ENCODE data around the gene RAB8A. TPM values are rescaled to one million over a fixed set of nuclear protein-coding genes. Genes with fewer than 3 reads are reported as not detected.

RAB8A gene
- total and polyA plus RNA-seq, 7 experiments from 2014 or later = 61.8 to 154 (median 74.5) TPM

DNA sequence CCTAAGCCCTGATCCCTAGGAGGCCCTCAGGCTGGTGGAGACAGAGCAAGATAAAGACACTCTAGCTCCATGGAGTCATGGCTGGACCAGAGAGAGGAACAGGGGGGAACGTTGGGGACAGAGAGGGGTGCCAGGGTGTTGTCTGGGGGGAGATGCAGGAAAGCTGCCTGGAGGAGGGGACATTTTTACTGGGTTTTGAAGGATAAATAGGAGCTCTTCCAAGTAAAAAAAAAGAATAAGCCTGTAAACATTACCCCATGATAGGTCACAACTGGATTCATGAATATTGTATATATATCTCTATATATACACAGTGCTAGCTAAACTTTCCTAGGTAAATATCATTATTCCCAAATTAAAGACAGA, 32.5 kb downstream of the RAB8A start:
- Mint-ChIP-seq H3K27ac (peak overlapping the region; percentile 92 to 100 (median 96)), H3K36me3 (peaks cover 0 to 20% (median 0%) of the 10 kb centered on the region in 5 donors), H3K4me1 (peaks cover 25 to 61% (median 31%) of the 10 kb centered on the region in 7 donors), H3K9me3 (peaks cover 0 to 2% (median 0%) of the 10 kb centered on the region in 11 donors), H3K4me3 (peak overlapping the region; percentile 88 to 100 (median 95)), H3K27me3 (no peaks in the 10 kb centered on the region)
- Histone ChIP-seq H3K4me3 (ENCODE audit: low read length) (peak overlapping the region; percentile 95), H3K9me3 (ENCODE audit: control insufficient read depth in 2 of 3, low read length in 3 of 3) (no peaks in the 10 kb centered on the region), H3K27ac (ENCODE audit: low read depth, low read length) (peak overlapping the region; percentile 94), H3K36me3 (ENCODE audit: control insufficient read depth in 2 of 3, insufficient read depth in 3 of 3, low read length in 3 of 3) (peaks cover 0 to 10% (median 0%) of the 10 kb centered on the region in 3 experiments), H3K4me1 (ENCODE audit: control insufficient read depth in 2 of 2, insufficient read depth in 2 of 2, low read length in 2 of 2) (peaks cover 12 to 26% of the 10 kb centered on the region in 2 donors), H3K27me3 (ENCODE audit: control insufficient read depth in 2 of 2, insufficient read depth in 2 of 2, low read length in 2 of 2) (no peaks in the 10 kb centered on the region)
- ChIA-PET POLR2A (interaction anchor here (0.5 to 1.7 kb wide), 10 partner anchors 13 to 765 kb away, joined by 3 to 7 read pairs (median 5); partner anchors contain the start of gene RAB8A), CTCF (interaction anchor here (0.6 to 1.3 kb wide), 5 partner anchors 10 to 102 kb away, joined by 3 to 5 read pairs (median 3); no protein-coding TSS in a partner anchor)
- no peak for ATAC-seq
- DNase-seq = no peak
- intact Hi-C loops (cut with micrococcal nuclease) = no loop called here

DNA sequence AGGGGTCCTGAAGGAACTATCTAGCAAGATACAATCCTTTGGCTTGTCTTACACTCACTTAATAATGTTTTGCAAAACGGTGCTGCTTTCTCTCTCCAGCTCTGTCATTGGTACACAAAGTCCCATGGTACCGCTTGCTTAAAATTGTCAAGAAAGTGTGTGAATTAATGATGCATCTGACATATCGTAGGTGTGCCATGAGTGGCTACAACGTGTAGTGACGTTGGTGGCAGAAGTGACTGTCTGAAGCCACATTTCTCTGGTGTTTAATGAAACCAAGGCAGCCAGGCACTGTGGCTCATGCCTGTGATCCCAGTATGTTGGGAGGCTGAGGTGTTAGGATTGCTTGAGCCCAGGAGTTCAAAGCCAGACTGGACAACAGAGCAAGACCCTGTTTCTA, 34.4 kb downstream of the RAB8A start:
- intact Hi-C loops (cut with micrococcal nuclease) = no loop called here

DNA sequence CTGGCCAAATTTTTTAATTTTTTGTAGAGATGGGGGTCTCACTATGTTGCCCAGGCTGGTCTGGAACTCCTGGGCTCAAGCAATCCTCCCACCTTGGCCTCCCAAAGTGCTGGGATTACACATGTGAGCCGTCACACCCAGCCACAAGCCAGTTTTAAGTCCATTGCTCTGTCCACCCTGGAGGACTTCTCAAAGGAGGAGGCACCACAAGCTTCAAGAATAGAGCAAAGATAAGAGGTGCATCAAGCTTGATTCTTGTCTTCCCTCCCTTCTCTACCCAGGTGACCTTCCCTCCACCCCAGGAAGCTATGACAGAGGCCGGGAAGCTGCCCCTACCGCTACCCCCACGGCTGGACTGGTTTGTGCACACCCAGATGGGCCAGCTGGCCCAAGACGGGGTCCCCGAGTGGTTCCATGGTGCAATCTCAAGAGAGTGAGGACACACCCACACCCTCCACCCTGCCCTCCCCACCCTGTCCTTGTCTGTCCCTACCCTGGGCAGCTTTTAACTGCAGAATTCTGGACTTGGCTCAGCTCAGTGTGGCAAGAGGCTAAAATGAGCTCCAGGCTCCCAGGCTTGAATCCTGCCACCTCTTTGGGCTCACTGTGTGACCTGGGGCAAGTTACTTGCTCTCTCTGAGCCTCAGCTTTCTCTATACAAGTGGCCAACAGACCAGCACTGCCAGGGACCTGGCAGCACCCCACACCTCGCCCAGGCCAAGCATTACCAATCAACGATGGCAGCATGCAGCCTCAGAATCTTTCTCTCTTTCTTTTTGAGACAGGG, 36.9 kb downstream of the RAB8A start:
- Histone ChIP-seq H3K27ac (ENCODE audit: low read depth, low read length) (no peak overlapping the region), H3K36me3 (ENCODE audit: control insufficient read depth in 2 of 3, insufficient read depth in 3 of 3, low read length in 3 of 3) (peaks cover 0 to 47% (median 5%) of the 10 kb centered on the region in 3 experiments), H3K4me1 (ENCODE audit: control insufficient read depth in 2 of 2, insufficient read depth in 2 of 2, low read length in 2 of 2) (peaks cover 8 to 9% of the 10 kb centered on the region in 2 donors), H3K27me3 (ENCODE audit: control insufficient read depth in 2 of 2, insufficient read depth in 2 of 2, low read length in 2 of 2) (no peaks in the 10 kb centered on the region), H3K9me3 (ENCODE audit: control insufficient read depth in 2 of 3, low read length in 3 of 3) (no peaks in the 10 kb centered on the region), H3K4me3 (ENCODE audit: low read length) (no peak overlapping the region)
- peak overlapping the region in 2 of 9 donors; percentile 8 to 69 for H3K27ac Mint-ChIP-seq
- ATAC-seq (no peak), DNase-seq (no peak)
- no peaks in the 10 kb centered on the region for H3K27me3 Mint-ChIP-seq
- H3K36me3 Mint-ChIP-seq = peaks cover 0 to 31% (median 0%) of the 10 kb centered on the region in 5 donors
- POLR2A ChIA-PET = no interaction called here
- H3K4me3 Mint-ChIP-seq = peak overlapping the region in 1 of 10 donors; percentile 47
- H3K9me3 Mint-ChIP-seq = no peaks in the 10 kb centered on the region
- intact Hi-C loops (cut with micrococcal nuclease) = no loop called here
- CTCF ChIA-PET = no interaction called here
- H3K4me1 Mint-ChIP-seq = peaks cover 14 to 37% (median 24%) of the 10 kb centered on the region in 7 donors

More for the DNA sequence above, 34.4 kb downstream of the RAB8A start:
- H3K36me3 Mint-ChIP-seq = peaks cover 0 to 24% (median 0%) of the 10 kb centered on the region in 5 donors
- peaks cover 12 to 15% of the 10 kb centered on the region in 2 donors for H3K4me1 ChIP-seq (ENCODE audit: control insufficient read depth in 2 of 2, insufficient read depth in 2 of 2, low read length in 2 of 2)
- ChIA-PET CTCF (no interaction called here), POLR2A (interaction anchor here (0.6 kb wide), 1 partner anchor 479 kb away, joined by 3 read pairs; no protein-coding TSS in a partner anchor)
- no peaks in the 10 kb centered on the region for H3K27me3 ChIP-seq (ENCODE audit: control insufficient read depth in 2 of 2, insufficient read depth in 2 of 2, low read length in 2 of 2)
- H3K27me3 Mint-ChIP-seq = no peaks in the 10 kb centered on the region
- peaks cover 0 to 26% (median 0%) of the 10 kb centered on the region in 3 experiments for H3K36me3 ChIP-seq (ENCODE audit: control insufficient read depth in 2 of 3, insufficient read depth in 3 of 3, low read length in 3 of 3)
- H3K9me3 ChIP-seq (ENCODE audit: control insufficient read depth in 2 of 3, low read length in 3 of 3) = no peaks in the 10 kb centered on the region
- no peak overlapping the region for H3K27ac ChIP-seq (ENCODE audit: low read depth, low read length)
- peaks cover 0 to 2% (median 0%) of the 10 kb centered on the region in 11 donors for H3K9me3 Mint-ChIP-seq
- peak overlapping the region in 6 of 9 donors; percentile 12 to 100 (median 80) for H3K27ac Mint-ChIP-seq
- H3K4me3 ChIP-seq (ENCODE audit: low read length) = no peak overlapping the region
- peak overlapping the region in 9 of 10 donors; percentile 23 to 100 (median 34) for H3K4me3 Mint-ChIP-seq
- ATAC-seq = no peak
- peaks cover 24 to 56% (median 31%) of the 10 kb centered on the region in 7 donors for H3K4me1 Mint-ChIP-seq
- no peak for DNase-seq

DNA sequence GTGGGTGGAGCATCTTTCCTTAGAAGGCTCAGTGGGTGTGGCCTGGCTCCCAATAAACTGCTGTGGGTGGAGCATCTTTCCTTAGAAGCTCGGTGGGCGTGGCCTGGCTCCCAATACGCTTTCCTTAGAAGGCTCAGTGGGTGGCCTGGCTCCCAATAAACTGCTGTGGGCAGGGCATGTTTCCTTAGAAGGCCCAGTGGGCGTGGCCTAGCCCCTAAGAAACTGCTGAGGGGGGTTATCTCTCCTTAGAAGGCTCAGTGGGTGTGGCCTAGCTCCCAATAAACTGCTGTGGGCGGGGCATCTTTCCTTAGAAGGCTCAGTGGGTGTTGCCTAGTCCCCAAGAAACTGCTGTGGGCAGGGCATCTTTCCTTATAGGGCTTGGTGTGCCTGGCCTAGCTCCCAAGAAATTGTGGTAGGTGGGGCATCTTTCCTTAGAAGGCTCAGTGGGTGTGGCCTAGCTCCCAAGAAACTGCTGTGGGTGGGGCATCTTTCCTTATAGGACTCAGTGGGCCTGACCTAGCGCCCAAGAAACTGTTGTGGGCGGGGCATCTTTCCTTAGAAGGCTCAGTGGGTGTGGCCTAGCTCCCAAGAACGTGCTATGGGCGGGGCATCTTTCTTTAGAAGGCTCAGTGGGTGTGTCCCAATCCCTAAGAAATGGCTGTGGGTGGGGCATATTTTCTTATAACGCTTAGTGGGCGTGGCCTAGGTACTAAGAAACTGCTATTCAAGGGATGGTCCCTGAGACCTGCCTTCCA, 42.1 kb downstream of the RAB8A start:
- Histone ChIP-seq H3K4me1 (ENCODE audit: control insufficient read depth in 2 of 2, insufficient read depth in 2 of 2, low read length in 2 of 2) (no peaks in the 10 kb centered on the region), H3K27ac (ENCODE audit: low read depth, low read length) (no peak overlapping the region), H3K4me3 (ENCODE audit: low read length) (no peak overlapping the region), H3K27me3 (ENCODE audit: control insufficient read depth in 2 of 2, insufficient read depth in 2 of 2, low read length in 2 of 2) (no peaks in the 10 kb centered on the region), H3K9me3 (ENCODE audit: control insufficient read depth in 2 of 3, low read length in 3 of 3) (no peaks in the 10 kb centered on the region), H3K36me3 (ENCODE audit: control insufficient read depth in 2 of 3, insufficient read depth in 3 of 3, low read length in 3 of 3) (peaks cover 8 to 86% (median 15%) of the 10 kb centered on the region in 3 experiments)
- intact Hi-C loops (cut with micrococcal nuclease) = no loop called here
- Mint-ChIP-seq H3K4me3 (no peak overlapping the region), H3K36me3 (peaks cover 9 to 48% (median 20%) of the 10 kb centered on the region in 5 donors), H3K9me3 (no peaks in the 10 kb centered on the region), H3K27ac (peak overlapping the region in 2 of 9 donors; percentile 8 to 14), H3K4me1 (peaks cover 0 to 24% (median 7%) of the 10 kb centered on the region in 7 donors), H3K27me3 (no peaks in the 10 kb centered on the region)
- ChIA-PET POLR2A (no interaction called here), CTCF (interaction anchor here (0.5 to 1.2 kb wide), 3 partner anchors 9 to 270 kb away, joined by 3 read pairs; no protein-coding TSS in a partner anchor)
- no peak for ATAC-seq
- DNase-seq = no peak

DNA sequence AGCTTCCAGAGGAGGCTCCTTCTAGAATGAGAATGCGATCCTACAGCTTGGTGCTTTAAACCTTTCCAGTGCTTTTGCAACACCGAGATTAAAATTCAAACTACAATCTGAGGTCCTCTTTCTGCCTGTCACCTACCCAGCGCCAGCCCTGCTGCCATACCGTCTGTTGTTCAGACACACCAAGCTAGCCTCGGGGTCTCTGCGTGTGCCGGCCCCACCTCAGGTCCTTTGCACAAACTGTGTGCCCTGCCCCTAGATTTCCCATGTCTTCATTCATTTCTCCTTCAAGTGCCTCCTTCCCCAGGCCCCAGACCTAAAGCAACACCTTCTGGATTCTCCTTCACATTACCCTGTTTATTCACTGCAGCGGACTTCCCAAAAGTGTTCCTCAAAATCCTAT, 42.9 kb downstream of the RAB8A start:
- H3K4me3 ChIP-seq (ENCODE audit: low read length) = no peak overlapping the region
- H3K27me3 ChIP-seq (ENCODE audit: control insufficient read depth in 2 of 2, insufficient read depth in 2 of 2, low read length in 2 of 2) = no peaks in the 10 kb centered on the region
- Mint-ChIP-seq H3K4me1 (peaks cover 0 to 16% (median 7%) of the 10 kb centered on the region in 7 donors), H3K36me3 (peaks cover 9 to 46% (median 20%) of the 10 kb centered on the region in 5 donors), H3K9me3 (no peaks in the 10 kb centered on the region), H3K27ac (peak overlapping the region in 6 of 9 donors; percentile 2 to 74 (median 48)), H3K4me3 (no peak overlapping the region), H3K27me3 (no peaks in the 10 kb centered on the region)
- H3K27ac ChIP-seq (ENCODE audit: low read depth, low read length) = no peak overlapping the region
- no peaks in the 10 kb centered on the region for H3K9me3 ChIP-seq (ENCODE audit: control insufficient read depth in 2 of 3, low read length in 3 of 3)
- H3K36me3 ChIP-seq (ENCODE audit: control insufficient read depth in 2 of 3, insufficient read depth in 3 of 3, low read length in 3 of 3) = peaks cover 8 to 78% (median 15%) of the 10 kb centered on the region in 3 experiments
- intact Hi-C loops (cut with micrococcal nuclease) = no loop called here
- H3K4me1 ChIP-seq (ENCODE audit: control insufficient read depth in 2 of 2, insufficient read depth in 2 of 2, low read length in 2 of 2) = no peaks in the 10 kb centered on the region
- CTCF ChIA-PET = interaction anchor here (1.2 kb wide), 1 partner anchor 10 kb away, joined by 3 read pairs; no protein-coding TSS in a partner anchor
- DNase-seq (no peak), ATAC-seq (no peak)
- POLR2A ChIA-PET = no interaction called here

DNA sequence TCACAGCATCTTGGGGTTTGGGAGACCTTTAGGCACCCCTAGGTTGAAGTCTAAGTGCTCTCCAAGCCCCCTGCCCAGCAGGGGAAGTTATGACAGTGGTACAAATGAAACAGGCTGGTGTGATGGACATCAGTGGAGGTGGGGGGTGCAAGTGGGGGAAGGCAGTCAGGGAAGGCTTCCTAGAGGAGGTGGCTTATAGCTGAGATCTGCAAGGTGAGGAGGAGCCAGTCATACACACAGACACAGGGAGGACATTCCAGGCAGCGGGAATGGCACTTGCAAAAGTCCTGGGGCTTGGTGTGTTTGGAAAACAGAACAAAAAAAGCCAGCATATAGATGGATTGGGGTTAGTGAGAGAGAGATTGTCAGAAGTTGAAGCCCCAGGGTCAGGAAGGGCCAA, 43.4 kb downstream of the RAB8A start:
- DNase-seq (no peak), ATAC-seq (no peak)
- peak overlapping the region in 6 of 9 donors; percentile 7 to 74 (median 48) for H3K27ac Mint-ChIP-seq
- no peaks in the 10 kb centered on the region for H3K27me3 Mint-ChIP-seq
- H3K36me3 Mint-ChIP-seq = peaks cover 9 to 46% (median 20%) of the 10 kb centered on the region in 5 donors
- POLR2A ChIA-PET = no interaction called here
- peaks cover 0 to 14% (median 7%) of the 10 kb centered on the region in 7 donors for H3K4me1 Mint-ChIP-seq
- Histone ChIP-seq H3K4me3 (ENCODE audit: low read length) (no peak overlapping the region), H3K27me3 (ENCODE audit: control insufficient read depth in 2 of 2, insufficient read depth in 2 of 2, low read length in 2 of 2) (no peaks in the 10 kb centered on the region), H3K4me1 (ENCODE audit: control insufficient read depth in 2 of 2, insufficient read depth in 2 of 2, low read length in 2 of 2) (no peaks in the 10 kb centered on the region), H3K9me3 (ENCODE audit: control insufficient read depth in 2 of 3, low read length in 3 of 3) (no peaks in the 10 kb centered on the region), H3K27ac (ENCODE audit: low read depth, low read length) (no peak overlapping the region), H3K36me3 (ENCODE audit: control insufficient read depth in 2 of 3, insufficient read depth in 3 of 3, low read length in 3 of 3) (peaks cover 8 to 72% (median 15%) of the 10 kb centered on the region in 3 experiments)
- CTCF ChIA-PET = no interaction called here
- H3K4me3 Mint-ChIP-seq = no peak overlapping the region
- no peaks in the 10 kb centered on the region for H3K9me3 Mint-ChIP-seq
- intact Hi-C loops (cut with micrococcal nuclease) = no loop called here

All from naive thymus-derived CD4-positive, alpha-beta T cell (primary cell).